ENCODE measurements around the gene LRIG1.

The LRIG1 gene

GRCh38 chr3:66463054-66463631 is 37.7 kb downstream of the LRIG1 start:
- ChIA-PET CTCF (interaction anchor here (1.0 to 10.1 kb wide), 3 partner anchors 8 to 56 kb away, joined by 3 to 55 read pairs (median 7); no protein-coding TSS in a partner anchor), POLR2A (interaction anchor here (0.8 kb wide), 1 partner anchor 21 kb away, joined by 3 read pairs; no protein-coding TSS in a partner anchor)
- TF ChIP-seq CTCF (IDR thresholded peaks at IDR 0.05; ENCODE audit: insufficient read depth, low read length, missing control alignments), result no peak
- DNase-seq (ENCODE audit: low read depth, low spot score), result no peak
- no peak overlapping the region for H3K4me3 ChIP-seq (ENCODE audit: low read depth, low read length)

- CTCF ChIA-PET, result interaction anchor here (2.0 kb wide), 1 partner anchor 49 kb away, joined by 8 read pairs; no protein-coding TSS in a partner anchor
- TF ChIP-seq CTCF (IDR thresholded peaks at IDR 0.05; ENCODE audit: insufficient read depth, low read length, missing control alignments), result no peak
- POLR2A ChIA-PET, result no interaction called here
- no peak for DNase-seq (ENCODE audit: low read depth, low spot score)
- no peak overlapping the region for H3K4me3 ChIP-seq (ENCODE audit: low read depth, low read length)
Observed at GRCh38 chr3:66457252-66457651, 43.6 kb downstream of the LRIG1 start.

- no peak overlapping the region for H3K4me3 ChIP-seq (ENCODE audit: low read depth, low read length)
- no peak for DNase-seq (ENCODE audit: low read depth, low spot score)
- ChIA-PET POLR2A (no interaction called here), CTCF (interaction anchor here (2.0 kb wide), 1 partner anchor 49 kb away, joined by 8 read pairs; no protein-coding TSS in a partner anchor)
- no peak for TF ChIP-seq CTCF (IDR thresholded peaks at IDR 0.05; ENCODE audit: insufficient read depth, low read length, missing control alignments)
Observed at GRCh38 chr3:66456711-66457173, 44.1 kb downstream of the LRIG1 start.

GRCh38 chr3:66454464-66454859 is 46.4 kb downstream of the LRIG1 start:
- CTCF ChIA-PET, result interaction anchor here (0.9 to 2.3 kb wide), 4 partner anchors 9 to 362 kb away, joined by 3 to 7 read pairs (median 5); no protein-coding TSS in a partner anchor
- DNase-seq (ENCODE audit: low read depth, low spot score), result no peak
- no peak for TF ChIP-seq CTCF (IDR thresholded peaks at IDR 0.05; ENCODE audit: insufficient read depth, low read length, missing control alignments)
- POLR2A ChIA-PET, result no interaction called here
- H3K4me3 ChIP-seq (ENCODE audit: low read depth, low read length), result no peak overlapping the region

GRCh38 chr3:66453651-66454463 is 47.0 kb downstream of the LRIG1 start:
- TF ChIP-seq CTCF (IDR thresholded peaks at IDR 0.05; ENCODE audit: insufficient read depth, low read length, missing control alignments), result no peak
- no peak overlapping the region for H3K4me3 ChIP-seq (ENCODE audit: low read depth, low read length)
- no peak for DNase-seq (ENCODE audit: low read depth, low spot score)
- POLR2A ChIA-PET, result interaction anchor here (1.2 kb wide), 1 partner anchor 11 kb away, joined by 3 read pairs; no protein-coding TSS in a partner anchor
- CTCF ChIA-PET, result interaction anchor here (0.9 to 2.3 kb wide), 7 partner anchors 10 to 363 kb away, joined by 3 to 7 read pairs (median 4); no protein-coding TSS in a partner anchor

Data from AG04449 (cell line).